Vagina (tissue), 2 donors: ENCODE results near the gene OR10J1. TPM values are rescaled to one million over a fixed set of nuclear protein-coding genes. Genes with fewer than 3 reads are reported as not detected.

Source experiments
- DNase-seq, 2 donors: peaks; one replicate each; pipeline ENCODE4 v3.0.0-alpha.2; 2017; ENCODE audit errors: extremely low spot score in 2 of 2
- H3K27ac ChIP-seq: fragments of 200-600 bp; sonication (generic); one replicate; pipeline ENCODE4 v1.5.1; 2019
- H3K27me3 ChIP-seq: fragments of 200-600 bp; sonication (generic); one replicate; pipeline ENCODE4 v1.5.1; 2019
- H3K36me3 ChIP-seq, 2 donors: fragments of 200-600 bp; sonication (generic); one replicate each; pipeline ENCODE4 v1.5.1; 2017 to 2019
- H3K4me1 ChIP-seq: fragments of 200-600 bp; sonication (generic); one replicate; pipeline ENCODE4 v1.5.1; 2019
- H3K4me3 ChIP-seq, 2 donors: fragments of 200-600 bp; sonication (generic); 1 replicate in 1 of 2; 2 replicates in 1 of 2; pipeline ENCODE4 v1.5.1; 2016 to 2019
- H3K9me3 ChIP-seq: fragments of 200-600 bp; sonication (generic); one replicate; pipeline ENCODE4 v1.5.1; 2019
- POLR2A ChIP-seq, 2 donors: fragments of 450-650 bp; IDR thresholded peaks; one replicate each; pipeline ENCODE4 v1.6.1; 2017; ENCODE audit warnings: antibody characterized with exemption in 2 of 2, mild to moderate bottlenecking in 2 of 2, moderate library complexity in 2 of 2
- POLR2AphosphoS5 ChIP-seq, 2 donors: sonication (generic); formaldehyde crosslinking; IDR thresholded peaks; one replicate each; pipeline ENCODE4 v1.9.0; 2017; ENCODE audit warnings: antibody characterized with exemption in 2 of 2, mild to moderate bottlenecking in 2 of 2, low read depth in 1 of 2; ENCODE audit not compliant: insufficient read depth in 1 of 2
- intact Hi-C: fragments of 100-400 bp; cut with DNase I; formaldehyde crosslinking; loops from one replicate; pipeline ENCODE4 v1.15.1; 2023
- total RNA-seq: library from RNA; depleted of rRNA; stranded (reverse); fragments of >200 nt; gene quantifications from one replicate; pipeline ENCODE4 v1.2.3, GENCODE V29; 2016
- TF ChIP-seq, protein P1 (sequence below), 3 experiments: fragments of 450-650 bp in 2 of 3; fragments of 200-600 bp in 1 of 3; sonication (generic) in 1 of 3; IDR thresholded peaks; one replicate each; pipeline ENCODE4 v1.5.1; 2017 to 2019; ENCODE audit warnings: antibody characterized with exemption in 3 of 3, mild to moderate bottlenecking in 2 of 3, moderate library complexity in 2 of 3

The OR10J1 gene, protein sequence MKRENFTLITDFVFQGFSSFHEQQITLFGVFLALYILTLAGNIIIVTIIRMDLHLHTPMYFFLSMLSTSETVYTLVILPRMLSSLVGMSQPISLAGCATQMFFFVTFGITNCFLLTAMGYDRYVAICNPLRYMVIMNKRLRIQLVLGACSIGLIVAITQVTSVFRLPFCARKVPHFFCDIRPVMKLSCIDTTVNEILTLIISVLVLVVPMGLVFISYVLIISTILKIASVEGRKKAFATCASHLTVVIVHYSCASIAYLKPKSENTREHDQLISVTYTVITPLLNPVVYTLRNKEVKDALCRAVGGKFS
- not detected for total RNA-seq

GRCh38 chr1:159439422-159439821 is at the start of gene OR10J1:
TSS of gene OR10J1 (plus strand) at chr1:159439722. CDS start at chr1:159439792, 70 bp downstream.
- DNase-seq = no peak
- TF ChIP-seq POLR2A (IDR thresholded peaks at IDR 0.05) (no peak), POLR2AphosphoS5 (IDR thresholded peaks at IDR 0.05; ENCODE audit: insufficient read depth in 1 of 2, low read depth in 1 of 2) (no peak)
- TF ChIP-seq, protein P1, sequence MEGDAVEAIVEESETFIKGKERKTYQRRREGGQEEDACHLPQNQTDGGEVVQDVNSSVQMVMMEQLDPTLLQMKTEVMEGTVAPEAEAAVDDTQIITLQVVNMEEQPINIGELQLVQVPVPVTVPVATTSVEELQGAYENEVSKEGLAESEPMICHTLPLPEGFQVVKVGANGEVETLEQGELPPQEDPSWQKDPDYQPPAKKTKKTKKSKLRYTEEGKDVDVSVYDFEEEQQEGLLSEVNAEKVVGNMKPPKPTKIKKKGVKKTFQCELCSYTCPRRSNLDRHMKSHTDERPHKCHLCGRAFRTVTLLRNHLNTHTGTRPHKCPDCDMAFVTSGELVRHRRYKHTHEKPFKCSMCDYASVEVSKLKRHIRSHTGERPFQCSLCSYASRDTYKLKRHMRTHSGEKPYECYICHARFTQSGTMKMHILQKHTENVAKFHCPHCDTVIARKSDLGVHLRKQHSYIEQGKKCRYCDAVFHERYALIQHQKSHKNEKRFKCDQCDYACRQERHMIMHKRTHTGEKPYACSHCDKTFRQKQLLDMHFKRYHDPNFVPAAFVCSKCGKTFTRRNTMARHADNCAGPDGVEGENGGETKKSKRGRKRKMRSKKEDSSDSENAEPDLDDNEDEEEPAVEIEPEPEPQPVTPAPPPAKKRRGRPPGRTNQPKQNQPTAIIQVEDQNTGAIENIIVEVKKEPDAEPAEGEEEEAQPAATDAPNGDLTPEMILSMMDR (IDR thresholded peaks at IDR 0.05) = no peak
- no peak within 1 kb of the TSS for H3K27ac ChIP-seq
- H3K4me1 ChIP-seq = no peaks in the 10 kb centered on the region
- no peaks in the 10 kb centered on the region for H3K36me3 ChIP-seq
- intact Hi-C loops = no loop called here
- H3K4me3 ChIP-seq = no peak within 1 kb of the TSS
- H3K9me3 ChIP-seq = no peaks in the 10 kb centered on the region
- no peaks in the 10 kb centered on the region for H3K27me3 ChIP-seq

DNA sequence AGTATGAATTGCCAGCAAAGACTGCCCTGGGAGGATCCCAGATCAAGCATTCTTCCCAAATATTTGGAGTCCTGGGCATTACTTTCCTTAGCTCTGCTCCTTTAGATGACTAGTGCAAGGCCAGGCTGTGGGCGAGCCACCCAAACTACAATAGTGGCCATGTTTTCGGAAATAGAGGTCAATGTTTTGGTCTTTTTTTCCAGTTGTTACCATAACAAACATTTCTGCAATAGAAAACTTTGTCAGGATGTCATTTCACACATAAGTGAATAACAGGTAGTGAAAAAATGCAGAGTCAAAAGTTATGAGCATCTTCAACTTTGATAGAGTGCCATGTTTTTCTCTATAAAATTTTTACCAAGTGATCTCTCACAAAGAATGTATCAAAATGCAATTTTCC is 32.7 kb upstream of the OR10J1 start:
- no peaks in the 10 kb centered on the region for H3K4me1 ChIP-seq
- TF ChIP-seq, protein P1 (IDR thresholded peaks at IDR 0.05) = no peak
- TF ChIP-seq POLR2A (IDR thresholded peaks at IDR 0.05) (no peak), POLR2AphosphoS5 (IDR thresholded peaks at IDR 0.05; ENCODE audit: insufficient read depth in 1 of 2, low read depth in 1 of 2) (no peak)
- no peak overlapping the region for H3K27ac ChIP-seq
- H3K9me3 ChIP-seq = no peaks in the 10 kb centered on the region
- H3K4me3 ChIP-seq = no peak overlapping the region
- H3K36me3 ChIP-seq = no peaks in the 10 kb centered on the region
- H3K27me3 ChIP-seq = no peaks in the 10 kb centered on the region
- no peak for DNase-seq
- intact Hi-C loops = no loop called here

DNA sequence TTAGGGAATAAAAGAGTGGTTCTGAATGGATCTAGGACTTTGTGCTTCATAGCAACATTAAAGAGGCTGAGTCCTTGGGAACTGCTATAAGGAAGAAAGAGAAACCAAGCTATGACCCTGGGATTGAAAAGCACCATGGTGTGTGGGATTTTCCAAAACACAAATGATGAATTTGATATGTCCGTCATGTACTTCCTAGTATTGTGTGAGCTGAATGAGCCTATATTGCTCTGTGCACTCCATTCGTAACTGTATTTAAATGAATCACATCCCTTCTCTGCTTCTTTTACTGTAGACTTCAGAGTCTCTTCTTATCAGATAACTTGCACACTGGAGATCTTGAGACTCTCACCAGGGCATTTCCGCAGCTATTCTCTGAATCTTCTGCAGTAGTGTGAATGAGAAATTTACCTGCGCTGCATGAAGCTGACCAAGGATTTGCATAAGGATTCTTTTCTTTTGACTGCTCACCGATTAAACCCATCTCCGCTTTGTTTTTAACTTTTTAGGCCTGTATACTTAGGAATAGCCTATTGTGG is 30.6 kb upstream of the OR10J1 start:
- Histone ChIP-seq H3K27ac (no peak overlapping the region), H3K36me3 (no peaks in the 10 kb centered on the region), H3K4me3 (no peak overlapping the region), H3K9me3 (no peaks in the 10 kb centered on the region), H3K4me1 (no peaks in the 10 kb centered on the region), H3K27me3 (no peaks in the 10 kb centered on the region)
- TF ChIP-seq, protein P1 (IDR thresholded peaks at IDR 0.05) = no peak
- no peak for TF ChIP-seq POLR2A (IDR thresholded peaks at IDR 0.05)
- no peak for TF ChIP-seq POLR2AphosphoS5 (IDR thresholded peaks at IDR 0.05; ENCODE audit: insufficient read depth in 1 of 2, low read depth in 1 of 2)
- DNase-seq = no peak
- intact Hi-C loops = no loop called here

- Histone ChIP-seq H3K27me3 (no peaks in the 10 kb centered on the region), H3K27ac (no peak overlapping the region), H3K4me3 (no peak overlapping the region), H3K9me3 (peaks cover 2% of the 10 kb centered on the region), H3K4me1 (no peaks in the 10 kb centered on the region), H3K36me3 (no peaks in the 10 kb centered on the region)
- TF ChIP-seq, protein P1 (IDR thresholded peaks at IDR 0.05) = no peak
- no peak for TF ChIP-seq POLR2A (IDR thresholded peaks at IDR 0.05)
- no peak for TF ChIP-seq POLR2AphosphoS5 (IDR thresholded peaks at IDR 0.05; ENCODE audit: insufficient read depth in 1 of 2, low read depth in 1 of 2)
- no peak for DNase-seq
- intact Hi-C loops = no loop called here
Measured at GRCh38 chr1:159421821-159422220, 17.7 kb upstream of the OR10J1 start.

- no peak overlapping the region for H3K27ac ChIP-seq
- no peaks in the 10 kb centered on the region for H3K27me3 ChIP-seq
- no peaks in the 10 kb centered on the region for H3K4me1 ChIP-seq
- H3K36me3 ChIP-seq = no peaks in the 10 kb centered on the region
- H3K4me3 ChIP-seq = no peak overlapping the region
- TF ChIP-seq POLR2AphosphoS5 (IDR thresholded peaks at IDR 0.05; ENCODE audit: insufficient read depth in 1 of 2, low read depth in 1 of 2) = no peak
- TF ChIP-seq, protein P1 (IDR thresholded peaks at IDR 0.05) = no peak
- TF ChIP-seq POLR2A (IDR thresholded peaks at IDR 0.05) = no peak
- intact Hi-C loops = no loop called here
- no peak for DNase-seq
- H3K9me3 ChIP-seq = no peaks in the 10 kb centered on the region
Measured at GRCh38 chr1:159428536-159428935, 11.0 kb upstream of the OR10J1 start.
